ENCODE measurements around the gene PEAR1.
A peak's percentile ranks its signal among the peaks of the same experiment; 100 is the strongest.
"Not testable (repeated sequence)": the region's sequence is repeated elsewhere in the genome, so short reads cannot be mapped to it uniquely, and the experiment has no call there.

The PEAR1 gene

DNA sequence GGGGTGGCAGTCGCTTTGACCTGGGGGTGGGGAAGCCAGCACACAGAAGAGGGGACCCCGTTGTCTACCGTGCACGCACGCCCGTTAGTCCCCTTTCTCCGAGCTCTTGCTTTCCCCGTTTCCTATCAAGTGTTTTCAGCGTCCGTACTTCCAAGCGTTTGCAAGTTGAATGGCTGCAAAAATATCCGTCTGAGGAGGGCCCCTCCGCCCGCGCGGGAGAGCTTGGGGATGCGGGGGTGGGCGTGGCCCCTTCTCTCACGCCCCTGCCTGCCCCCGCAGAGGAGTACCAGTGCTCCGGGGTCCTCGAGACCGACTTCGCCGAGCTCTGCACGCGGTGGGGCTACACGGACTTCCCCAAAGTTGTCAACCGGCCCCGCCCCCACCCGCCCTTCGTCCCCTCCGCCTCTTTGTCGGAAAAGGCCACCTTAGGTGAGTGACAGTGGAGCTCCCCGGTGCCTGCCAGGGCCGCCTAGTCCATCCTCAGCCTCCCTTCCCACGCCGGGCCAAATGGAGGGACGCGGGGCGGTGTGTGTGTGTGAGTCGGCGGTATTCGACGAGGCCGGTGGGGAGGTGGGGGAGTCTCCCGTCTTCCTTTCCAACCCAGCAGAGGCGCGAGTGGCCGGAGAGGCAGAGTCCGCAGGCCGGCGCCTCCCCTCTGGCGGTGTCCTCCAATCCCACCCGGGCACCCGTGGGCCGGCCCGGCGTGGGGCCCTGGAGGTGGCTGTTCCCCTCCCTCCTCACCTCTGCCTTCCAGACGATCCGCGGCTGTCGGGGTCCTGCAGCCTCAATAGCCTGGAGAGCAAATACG lies 30.4 kb downstream of the PEAR1 start:
- no peak for DNase-seq

DNA sequence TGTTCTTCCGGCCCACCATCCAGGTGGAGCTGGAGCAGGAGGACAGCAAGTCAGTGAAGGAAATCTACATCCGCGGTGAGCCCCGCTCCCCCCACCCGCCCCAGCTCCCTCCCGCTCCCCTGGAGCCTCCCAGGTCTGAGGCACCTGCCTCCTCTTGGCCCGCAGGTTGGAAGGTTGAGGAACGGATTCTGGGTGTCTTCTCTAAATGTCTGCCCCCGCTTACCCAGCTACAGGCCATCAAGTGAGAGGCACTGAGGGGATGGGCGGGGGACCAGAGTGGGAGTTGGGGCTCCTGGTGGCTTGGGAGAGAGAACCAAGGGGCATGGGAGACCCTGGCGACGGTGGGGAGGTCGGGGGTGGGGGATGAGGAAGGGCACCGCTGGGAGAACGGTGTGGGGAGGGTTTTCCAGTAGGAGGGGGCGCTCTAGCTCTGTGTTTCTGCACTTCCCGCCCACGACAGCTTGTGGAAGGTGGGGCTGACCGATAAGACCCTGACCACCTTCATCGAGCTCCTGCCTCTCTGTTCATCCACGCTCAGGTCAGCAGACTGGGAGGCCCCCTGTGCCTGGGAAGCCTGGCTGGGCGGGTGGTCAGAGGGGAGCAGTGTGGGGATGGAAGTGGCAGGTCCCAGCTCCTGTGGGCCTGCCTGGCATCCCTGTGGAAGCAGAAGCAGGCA lies 31.1 kb downstream of the PEAR1 start:
- DNase-seq: no peak

DNA sequence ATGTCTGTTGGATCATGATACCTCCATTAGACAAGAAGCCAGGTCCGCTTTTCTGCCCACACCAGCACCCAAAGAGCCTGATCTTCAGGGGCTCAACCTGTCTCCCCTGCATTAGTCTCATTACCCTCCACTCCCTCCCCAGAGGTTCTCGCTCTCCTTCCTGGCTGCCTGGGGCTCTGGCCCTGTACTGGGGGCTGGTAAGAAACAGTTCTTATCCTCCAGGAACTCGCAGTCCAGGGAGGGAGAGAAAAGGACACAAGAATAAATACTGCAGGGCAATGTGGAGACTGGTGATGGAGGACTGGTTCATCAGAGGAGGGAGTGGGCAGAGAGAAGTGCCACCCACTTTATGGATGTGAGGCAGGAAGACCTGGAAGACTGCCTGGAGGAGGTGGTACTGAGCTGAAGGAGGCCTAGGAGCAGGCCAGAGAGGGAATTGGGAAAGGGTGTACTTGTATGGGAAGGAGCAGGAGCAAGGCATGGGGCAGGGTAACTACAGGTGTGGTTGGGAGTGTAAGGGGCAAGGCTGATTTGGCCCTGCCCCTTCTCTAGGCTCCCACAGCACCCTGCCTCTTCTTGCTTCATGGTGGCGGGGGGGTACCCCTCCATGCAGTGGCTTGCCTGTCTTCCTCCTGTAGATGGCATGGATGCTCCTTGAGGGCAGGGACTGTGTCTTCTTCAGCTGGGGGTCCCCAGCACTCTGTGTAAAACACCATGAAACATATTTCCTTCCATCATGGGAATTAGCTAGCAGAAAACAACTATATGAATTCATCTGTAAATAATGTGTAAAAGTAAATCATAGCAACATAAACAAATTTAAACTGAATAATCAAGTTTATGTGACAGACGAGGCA lies 31.9 kb downstream of the PEAR1 start:
- no peak for DNase-seq

DNA sequence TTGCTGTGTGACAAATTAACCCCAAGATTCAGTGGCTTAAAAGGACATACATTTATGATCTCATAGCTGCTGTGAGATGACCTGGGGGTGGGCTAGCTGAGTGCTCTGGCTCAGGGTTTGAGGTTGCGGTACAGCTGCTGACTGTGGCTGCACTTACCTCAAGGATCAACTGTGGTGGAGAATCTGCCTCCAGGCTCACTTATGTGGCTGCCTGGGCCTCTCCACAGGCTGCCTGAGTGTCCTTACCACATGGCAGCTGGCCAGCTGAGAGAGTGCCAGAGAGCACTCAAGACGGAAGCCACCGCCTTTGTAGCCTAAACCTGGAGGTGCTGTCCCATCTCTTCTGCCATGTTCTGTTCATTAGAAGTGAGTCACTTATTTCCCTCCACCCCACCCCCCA lies 32.7 kb downstream of the PEAR1 start:
- DNase-seq: peak; percentile 80

DNA sequence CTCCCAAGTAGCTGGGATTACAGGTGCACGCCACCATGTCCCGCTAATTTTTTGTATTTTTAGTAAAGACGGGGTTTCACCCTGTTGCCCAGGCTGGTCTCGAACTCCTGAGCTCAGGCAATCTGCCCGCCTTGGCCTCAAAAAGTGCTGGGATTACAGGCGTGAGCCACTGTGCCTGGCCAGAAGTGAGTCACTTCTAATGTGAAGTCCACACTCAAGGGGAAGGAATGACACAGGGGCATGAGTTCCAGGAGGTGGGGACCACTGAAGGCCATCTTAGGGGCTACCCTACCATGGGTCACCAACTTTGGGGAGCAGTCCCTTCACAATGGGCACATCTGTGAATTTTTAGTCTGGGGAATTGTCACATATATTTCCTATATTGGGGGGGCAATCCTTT lies 33.2 kb downstream of the PEAR1 start:
- DNase-seq: not testable (repeated sequence)

DNA sequence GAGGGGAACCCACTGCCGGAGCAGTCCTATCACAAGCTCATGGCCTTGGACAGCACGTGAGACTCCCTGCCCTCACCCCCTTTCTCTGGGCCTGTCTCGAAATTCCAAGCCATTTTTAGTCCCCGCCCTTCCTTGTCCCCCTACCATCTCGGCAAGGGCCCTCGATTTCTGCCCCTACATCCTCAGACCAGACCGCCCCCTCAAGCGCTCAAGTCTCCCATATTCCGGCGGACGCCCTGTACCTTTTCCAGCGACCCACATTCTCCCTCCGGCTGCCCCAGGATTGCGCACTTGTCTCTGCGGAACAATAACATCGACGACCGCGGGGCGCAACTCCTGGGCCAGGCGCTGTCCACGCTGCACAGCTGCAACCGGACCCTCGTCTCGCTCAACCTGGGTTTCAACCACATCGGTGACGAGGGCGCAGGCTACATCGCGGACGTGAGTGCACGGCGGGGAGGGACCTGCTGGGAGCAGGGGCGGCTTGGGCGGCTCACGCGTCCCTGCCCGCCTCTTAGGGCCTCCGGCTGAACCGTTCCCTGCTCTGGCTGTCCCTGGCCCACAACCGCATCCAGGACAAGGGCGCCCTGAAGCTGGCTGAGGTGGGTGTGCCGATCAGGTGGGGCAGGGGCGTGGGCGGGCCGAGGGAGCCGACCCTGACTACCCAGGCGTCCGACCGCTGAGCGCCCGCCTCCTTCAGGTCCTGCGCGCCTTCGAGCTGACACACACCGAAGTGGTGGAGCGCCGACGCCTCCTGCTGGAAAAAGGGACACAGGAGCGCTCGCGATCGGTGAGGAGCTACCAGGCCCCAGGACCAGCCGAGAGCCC lies 33.9 kb downstream of the PEAR1 start:
- peak; percentile 95 for DNase-seq

DNA sequence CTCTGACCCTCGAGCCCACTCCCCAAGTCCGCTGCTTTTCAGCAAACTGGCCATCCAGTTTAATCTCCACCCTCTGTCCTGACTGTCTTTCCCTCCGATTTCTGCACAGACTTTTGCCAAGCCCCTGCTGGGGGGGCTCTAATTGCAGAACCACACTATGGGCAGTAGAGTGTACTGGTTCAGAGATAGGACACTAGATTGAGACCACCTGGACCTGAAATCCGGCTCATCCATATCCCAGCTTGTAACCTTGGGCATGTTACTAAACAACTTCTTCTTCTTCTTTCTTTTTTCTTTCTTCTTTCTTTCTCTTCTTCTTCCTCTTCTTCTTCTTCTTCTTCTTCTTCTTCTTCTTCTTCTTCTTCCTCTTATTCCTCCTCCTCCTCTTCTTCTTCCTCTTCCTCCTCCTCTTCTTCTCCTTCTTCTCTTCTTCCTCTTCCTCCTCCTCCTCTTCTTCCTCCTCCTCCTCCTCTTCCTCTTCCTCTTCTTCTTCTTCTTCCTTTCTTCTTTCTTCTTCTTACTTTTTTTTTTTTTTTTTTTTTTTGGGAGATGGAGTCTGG lies 34.6 kb downstream of the PEAR1 start:
- DNase-seq: no peak

DNA sequence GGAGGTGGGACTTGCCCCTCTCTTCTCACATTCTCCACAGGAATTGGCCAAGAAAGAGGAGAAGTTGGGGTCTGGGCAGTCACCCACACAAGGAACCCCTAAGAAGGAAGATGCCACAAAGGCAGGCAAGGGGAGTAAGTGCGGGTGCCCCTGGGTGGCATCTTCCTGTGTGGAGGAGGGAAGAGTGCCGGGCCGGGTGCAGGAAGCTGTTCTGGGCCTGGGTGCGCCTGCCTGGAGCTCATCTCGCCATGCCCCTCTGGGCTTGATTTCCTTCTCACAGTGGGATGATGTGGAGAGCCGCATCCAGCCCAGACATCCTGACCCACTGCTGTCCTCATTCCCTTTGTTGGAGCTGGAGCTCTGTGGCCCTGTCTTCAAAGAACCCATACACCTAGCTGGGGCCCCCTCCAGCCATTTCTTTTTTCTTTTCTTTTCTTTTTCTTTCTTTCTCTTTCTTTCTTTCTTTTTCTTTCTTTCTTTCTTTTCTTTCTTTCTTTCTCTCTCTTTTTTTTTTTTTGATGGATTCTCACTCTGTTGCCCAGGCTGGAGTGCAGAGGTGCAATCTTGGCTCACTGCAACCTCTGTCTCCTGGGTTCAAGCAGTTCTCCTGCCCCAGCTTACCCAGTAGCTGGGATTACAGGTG lies 36.2 kb downstream of the PEAR1 start:
- DNase-seq: no peak

DNA sequence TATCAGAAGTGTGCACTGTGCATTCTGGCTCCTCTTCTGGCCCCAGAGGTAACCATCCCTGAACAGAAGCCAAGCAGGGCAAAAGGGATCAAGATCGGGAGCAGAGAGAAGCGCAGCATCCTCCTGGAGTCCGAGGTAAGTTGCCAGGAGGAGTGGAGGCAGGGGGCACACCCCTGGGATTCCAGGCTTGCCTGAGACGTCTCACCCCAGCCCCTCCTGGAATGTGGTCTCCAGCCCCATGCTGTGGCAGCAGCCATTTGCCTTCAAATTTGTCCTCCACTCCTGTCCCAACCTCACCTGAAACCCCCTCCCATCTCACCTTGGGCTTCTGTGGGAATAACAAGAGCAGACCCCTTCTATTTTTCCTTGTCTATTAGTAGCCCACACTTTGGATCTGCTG lies 37.0 kb downstream of the PEAR1 start:
- no peak for DNase-seq

DNA sequence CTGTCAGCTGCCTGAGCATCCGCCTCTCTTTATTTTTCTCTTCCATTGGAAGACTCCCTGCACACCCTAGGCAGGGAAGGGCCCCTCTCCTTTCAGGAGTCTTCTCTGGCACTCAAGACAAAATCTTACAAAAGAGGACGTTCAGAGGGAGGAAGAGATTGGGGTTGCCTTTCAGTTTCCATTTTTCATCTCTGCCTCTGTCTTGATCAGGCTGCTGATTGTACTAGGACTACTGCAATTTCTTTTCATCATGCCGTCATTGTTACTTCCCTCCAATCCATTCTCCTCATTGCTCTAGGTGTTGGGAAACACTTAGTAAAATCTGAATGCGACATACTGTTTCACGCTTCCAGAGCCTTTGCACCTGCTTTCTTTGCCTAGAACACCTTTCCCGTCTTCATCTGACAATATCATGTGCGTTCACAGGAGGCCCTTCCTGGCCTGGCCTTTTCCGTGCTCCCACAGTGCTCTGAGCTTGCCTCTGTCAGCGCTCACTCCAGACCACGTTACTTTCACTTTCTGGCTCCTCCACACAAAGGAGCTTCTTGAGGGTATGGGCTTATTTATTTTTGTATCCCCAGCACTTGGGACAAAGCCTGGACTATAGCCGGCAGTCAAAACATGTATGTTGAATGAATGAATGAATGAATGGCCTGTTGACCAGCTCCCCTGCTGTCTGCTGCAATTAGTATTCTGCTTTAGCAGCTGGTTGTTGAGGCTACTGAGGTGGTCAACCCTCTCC lies 37.9 kb downstream of the PEAR1 start:
- no peak for DNase-seq

DNA sequence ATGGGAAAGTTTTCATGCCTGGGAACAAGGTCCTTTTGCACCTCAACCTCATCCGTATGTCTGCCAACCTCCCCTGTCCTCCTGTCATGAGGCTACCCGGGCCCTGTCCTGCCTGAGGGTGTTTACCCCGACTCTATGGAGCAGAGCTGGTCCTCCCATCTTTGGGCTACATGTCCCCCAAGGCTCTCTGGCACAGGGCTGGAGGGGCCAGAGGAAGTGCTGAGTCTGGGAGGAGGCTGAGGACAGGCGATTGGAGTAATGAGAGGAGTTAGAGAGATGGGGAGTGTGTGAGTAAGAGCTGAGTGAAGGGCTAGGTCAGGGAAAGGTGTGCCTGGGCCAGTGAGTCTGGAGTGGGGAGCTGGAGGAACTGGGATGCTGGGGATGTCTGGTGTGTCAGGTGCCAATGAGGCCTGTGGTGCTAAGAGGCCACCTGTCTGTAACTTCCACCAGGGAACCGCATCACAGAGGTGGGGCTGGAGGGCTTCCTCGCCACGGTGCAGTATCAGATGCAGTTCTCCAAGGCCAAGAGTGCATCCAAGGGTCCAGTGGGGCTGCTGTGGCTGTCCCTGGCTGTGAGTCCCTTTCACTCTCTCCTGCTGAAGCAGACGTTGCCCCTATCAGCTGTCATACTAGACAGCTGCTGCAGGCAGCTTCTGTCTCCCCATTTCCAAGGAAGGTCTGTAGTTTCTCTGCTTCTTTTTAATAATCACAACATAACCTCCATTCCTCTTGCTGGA lies 38.6 kb downstream of the PEAR1 start:
- DNase-seq: no peak

DNA sequence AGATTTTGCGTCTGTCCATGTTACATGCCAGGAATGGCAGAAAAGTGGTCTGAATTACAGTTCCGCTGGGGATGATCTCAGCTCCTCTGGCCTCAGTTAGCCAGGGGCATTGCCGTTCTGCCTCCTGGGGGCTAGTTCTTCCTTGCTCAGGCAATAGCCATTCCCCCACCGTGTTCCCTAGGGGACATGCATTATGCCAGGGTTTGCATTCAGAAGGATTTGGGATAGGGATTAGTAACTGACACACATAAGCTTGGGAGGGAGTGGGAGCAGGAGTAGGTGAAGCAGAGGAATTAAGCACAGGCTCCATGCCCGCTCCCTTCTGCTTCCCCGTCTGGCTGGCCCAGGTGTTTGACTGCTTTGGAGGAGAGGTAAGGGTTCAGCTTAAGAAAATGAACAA lies 39.6 kb downstream of the PEAR1 start:
- no peak for DNase-seq

DNA sequence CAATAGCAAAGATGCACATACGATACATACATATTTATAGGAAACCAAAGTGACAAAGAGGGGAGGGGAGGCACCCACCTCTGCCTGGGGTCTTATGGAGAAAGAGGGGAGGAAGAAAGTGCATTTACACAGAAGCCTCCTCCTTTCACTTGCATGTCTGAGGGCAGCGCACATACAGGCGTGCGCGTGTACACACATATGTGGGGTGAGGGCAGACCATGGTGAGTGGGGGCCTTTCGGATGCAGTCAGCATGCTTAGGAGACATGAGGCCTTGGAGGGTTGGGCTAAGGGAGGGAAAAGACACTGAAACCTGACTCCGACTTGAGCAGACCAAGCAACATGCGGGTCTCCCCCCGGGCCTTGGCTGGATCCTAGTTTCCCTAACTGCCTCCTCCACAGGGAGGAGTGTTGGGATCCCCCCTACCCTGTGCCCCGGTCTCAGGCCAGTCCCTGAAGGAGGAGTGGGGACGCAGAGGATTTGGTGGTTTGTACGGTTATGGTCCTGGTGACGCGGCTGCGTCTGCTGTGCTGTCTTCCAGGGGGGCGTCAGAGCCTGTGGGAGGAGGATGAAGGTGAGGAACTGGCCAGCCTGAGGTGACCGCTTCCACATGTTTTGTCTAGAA lies 42.1 kb downstream of the PEAR1 start:
- DNase-seq: no peak

DNA sequence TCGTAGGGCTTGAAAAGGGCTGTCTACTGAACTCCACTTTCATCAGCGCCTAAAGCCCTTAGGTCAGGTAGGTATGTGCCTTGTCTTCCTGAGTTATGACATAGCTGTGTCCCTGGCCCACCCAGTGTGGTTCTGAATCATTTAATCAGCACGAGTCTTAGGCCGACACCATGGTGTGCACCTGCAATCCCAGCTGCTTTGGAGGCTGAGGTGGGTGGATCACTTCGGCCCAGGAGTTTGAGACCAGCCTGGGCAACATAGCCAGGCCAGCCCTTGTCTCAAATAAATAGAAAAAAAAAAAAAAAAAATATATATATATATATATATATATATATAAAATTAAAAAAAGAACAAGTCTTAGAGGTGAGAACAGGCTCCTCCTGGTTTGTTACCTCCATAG lies 42.7 kb downstream of the PEAR1 start:
- DNase-seq: no peak

DNA sequence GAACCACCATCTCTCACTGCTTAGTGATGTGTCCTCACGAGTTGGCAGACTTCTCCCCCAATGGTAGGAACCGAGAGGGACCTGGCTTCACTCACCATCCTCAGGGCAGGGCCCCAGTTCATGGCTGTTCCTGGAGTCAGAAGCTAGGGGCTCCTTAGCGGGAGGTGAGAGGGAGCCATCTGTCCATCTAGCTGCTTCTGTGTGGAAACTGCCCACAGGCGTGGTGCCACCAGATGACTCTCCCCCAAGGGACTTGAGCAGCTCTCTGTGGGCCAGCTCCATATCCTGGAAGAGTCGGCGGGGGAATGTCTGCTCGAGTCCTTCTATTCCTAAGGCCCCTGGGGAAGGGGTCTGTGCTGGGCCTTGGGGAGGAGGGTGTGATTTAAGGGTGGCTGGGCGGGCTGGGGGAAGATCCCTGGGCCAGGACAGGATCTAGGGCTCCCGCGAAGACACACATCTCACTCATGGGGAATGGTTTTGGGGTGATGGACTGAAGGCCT lies 43.3 kb downstream of the PEAR1 start:
- DNase-seq: no peak

DNA sequence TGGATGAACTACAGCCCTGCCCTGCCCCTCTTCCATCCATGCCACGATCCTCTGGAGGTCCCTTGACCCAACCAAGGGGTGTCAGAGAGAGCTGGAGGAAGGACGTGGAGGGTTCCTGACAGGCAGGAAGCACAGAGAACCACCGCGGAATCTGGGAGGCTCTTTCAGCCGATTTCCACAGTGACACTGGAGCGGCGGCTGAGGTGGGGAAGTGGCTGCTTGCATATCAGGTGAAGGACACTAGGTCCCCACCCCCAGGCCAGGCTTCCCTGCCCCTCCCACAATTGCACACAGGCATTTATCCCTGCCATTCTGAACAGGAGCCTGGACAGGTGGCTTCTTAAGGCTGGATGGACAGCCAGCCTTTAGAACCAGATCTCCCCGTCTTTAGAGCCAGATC lies 44.4 kb downstream of the PEAR1 start:
- DNase-seq: no peak

DNA sequence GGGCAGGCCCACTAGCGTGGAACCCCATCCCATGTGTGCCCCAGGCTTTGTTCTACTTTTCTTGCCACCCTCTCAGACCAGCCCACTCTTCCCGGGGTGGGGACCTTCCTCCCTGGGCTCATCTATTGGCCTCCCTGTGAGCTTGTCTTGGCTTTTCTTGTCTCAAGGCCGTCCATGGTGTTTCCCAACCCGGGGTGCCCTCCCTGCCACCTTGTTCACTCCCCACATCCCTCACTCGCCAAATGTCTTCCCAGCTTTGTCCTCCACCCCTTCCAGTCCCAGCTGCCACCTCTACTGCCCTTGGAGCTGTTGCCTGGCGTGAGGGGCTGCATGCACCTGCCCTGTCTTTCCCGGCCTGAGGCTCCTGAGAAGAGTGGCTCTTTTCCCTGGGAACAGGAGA lies 45.3 kb downstream of the PEAR1 start:
- no peak for DNase-seq

DNA sequence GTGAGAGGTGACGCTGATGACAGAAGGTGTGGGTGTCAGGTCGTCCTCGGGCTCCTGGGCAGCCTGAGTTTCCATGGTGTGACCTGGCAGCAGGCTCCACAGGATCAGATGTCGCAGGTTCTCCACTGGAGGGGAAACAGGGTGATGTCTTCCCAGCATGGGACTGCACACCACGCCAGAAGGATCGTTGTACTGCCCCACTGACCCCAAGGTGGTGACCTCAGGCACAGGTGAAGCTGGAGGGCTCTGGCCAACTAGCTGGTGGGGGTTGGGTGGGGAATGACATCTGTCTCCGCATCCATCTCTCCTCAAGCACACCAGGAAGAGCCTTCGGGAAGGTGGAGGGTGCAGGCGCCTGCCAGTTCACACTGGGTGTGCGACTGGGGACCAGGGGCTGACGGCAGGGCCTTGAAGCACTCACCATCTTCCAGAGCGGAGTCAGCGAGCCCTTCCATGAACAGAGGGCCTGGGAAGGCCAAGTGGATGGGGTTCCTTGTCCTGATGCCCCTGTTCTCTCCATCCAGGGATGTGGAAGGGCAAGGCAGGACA lies 46.3 kb downstream of the PEAR1 start:
- no peak for DNase-seq

DNA sequence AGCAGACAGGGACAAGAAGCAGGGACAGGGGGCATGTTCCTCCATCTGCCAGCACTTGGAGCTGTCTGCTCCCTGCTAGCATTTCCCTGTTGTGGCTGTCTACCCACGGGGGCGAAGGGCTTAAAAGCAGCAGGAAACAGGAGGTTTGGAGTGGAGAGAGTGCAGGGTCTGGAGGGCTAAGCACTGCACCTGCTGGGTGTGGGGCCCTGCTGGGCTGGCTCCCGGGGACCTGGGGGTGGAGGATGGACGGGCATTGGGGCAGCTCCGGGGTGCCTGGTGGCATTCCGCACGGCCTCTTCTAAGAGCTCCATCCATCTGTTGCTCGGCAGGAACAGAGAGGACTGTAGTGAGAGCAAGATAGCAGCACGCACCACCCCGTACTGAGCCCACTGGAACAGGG lies 48.2 kb downstream of the PEAR1 start:
- DNase-seq: no peak

All from islet precursor cell (in vitro differentiated cells).